HL-60/S4 (cell line): ENCODE data around the gene CARD9.

Experiments
- in situ Hi-C: fragments of 300-500 bp; cut with MboI; formaldehyde crosslinking; loops from 2 replicates; pipeline ENCODE4 v1.14.3; 2022; ENCODE audit warnings: low sequenced_read_pairs

Gene CARD9

GRCh38 chr9:136381311-136381710 is 7.8 kb upstream of the CARD9 start:
- in situ Hi-C loops, result no loop called here

- in situ Hi-C loops, result no loop called here
Observed at GRCh38 chr9:136380381-136380780, 6.9 kb upstream of the CARD9 start.

DNA sequence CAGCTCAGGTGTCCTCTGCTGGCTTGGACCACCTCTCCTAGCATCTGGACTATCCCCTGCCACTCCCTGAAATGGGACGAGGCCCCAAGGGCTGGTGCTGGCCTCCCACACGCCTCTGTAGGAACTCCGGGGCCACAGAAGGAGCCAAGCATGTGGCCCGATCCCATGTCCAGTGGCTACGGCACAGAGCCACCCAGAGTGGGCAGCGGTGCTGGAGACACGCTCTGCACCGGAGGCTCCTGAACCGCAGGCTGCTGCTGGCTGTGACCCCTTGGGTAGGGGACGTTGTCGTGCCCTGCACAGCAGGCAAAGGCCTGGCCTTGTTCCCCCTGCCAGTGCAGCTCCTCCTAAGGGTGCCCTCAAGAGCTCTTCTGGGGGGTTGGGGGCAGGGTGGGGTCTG is 6.4 kb upstream of the CARD9 start:
- in situ Hi-C loops, result no loop called here

GRCh38 chr9:136379401-136379800 is 5.9 kb upstream of the CARD9 start:
- in situ Hi-C loops, result no loop called here

DNA sequence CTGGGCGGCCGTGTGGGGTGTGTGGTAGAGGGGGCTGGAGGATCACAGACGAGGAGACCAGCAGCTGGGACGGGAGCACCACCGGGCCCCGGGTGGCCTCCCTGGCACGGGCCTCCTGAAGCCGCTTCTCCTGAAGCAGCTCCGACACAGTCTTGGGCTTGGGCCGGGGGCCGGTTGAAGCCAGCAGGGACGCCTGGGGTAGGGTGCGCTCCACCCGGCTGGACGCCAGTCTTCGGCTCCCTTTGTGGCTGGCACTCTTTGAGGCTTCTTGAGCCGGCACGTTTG is 5.5 kb upstream of the CARD9 start:
- in situ Hi-C loops, result no loop called here

DNA sequence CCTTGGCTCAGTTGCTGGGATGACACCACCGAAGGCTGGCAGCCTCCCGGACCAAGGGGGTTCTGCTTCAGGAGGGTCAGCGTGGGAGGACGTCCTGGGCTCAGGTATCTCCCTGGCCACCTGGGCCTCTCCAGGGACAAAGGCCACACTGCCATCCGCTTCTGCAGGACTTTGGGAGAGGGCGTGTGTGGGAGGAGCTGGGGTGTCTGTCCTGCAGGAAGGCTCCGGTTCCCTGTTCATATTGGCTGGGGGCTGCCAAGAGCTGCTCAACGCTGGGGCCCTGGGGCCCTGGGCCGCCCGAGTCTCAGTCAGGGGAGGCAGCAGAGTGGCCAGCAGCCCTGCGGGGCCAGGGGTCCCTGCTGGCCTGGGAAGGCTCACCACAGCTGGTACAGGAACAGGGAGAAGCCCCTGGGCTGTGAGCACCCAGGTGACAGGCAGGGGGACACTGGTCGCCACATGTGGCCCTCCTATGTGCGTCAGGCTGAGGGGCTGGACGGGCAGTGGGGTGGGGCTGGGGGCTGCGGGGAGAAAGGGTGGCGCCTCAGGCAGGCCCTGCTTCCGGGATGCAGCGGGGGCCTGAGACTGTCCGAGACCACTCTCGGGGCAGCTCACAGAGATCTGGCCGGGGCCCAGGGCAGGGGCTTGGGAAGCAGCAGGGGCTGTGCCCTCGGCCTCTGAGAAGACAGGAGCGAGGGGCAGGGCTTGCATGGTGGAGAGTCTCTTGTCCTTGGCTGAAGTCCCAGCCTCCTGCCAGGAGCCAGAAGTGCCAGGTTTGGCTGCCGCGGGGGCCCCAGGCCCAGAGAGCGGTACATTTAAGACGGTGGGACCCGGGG is 4.9 kb upstream of the CARD9 start:
- in situ Hi-C loops, result no loop called here

DNA sequence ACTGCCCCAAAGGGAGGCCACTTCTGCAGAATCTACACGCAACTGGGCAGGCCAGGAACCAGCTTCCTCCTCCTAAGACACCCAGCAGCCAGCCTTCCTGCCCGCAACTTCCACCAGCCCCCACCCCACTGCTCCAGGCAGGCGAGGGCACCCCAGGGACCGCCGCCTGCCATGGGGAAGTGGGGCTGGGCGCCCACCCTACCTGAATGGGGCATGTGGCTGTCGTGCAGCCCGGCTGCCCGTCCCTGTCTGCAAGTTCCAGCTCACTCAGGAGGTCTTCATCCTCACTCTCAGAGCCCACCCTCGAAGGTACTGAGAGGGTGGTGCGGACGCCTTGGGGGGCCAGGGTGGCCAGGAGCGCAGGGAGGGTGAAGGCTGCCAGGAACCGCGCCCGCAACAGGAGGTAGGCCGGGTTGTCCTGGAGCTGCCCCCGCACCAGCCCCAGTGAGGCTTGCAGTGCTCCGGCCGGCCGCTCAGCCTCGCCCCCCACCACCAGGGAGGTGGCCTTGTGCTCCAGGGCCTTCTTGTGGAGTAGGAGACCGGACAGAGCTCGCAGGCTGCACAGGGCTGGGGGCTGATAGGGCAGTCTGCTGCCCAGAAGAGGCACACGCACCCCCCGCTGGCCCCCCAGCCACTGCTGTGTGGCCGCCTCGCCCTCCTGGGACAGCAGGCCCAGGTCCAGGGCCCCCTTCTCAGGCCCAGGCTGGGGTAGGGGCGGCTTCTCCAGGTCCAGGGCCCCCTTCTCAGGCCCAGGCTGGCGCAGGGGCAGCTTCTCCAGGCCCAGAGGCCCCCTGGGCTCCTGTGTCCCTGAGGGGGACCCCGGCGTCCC is 4.1 kb upstream of the CARD9 start:
- in situ Hi-C loops, result no loop called here

- in situ Hi-C loops, result no loop called here
Observed at GRCh38 chr9:136376457-136376856, 3.0 kb upstream of the CARD9 start.

- in situ Hi-C loops, result no loop called here
Observed at GRCh38 chr9:136375096-136375495, 1.6 kb upstream of the CARD9 start.

GRCh38 chr9:136374183-136374575 is 710 bp upstream of the CARD9 start:
- in situ Hi-C loops, result no loop called here

DNA sequence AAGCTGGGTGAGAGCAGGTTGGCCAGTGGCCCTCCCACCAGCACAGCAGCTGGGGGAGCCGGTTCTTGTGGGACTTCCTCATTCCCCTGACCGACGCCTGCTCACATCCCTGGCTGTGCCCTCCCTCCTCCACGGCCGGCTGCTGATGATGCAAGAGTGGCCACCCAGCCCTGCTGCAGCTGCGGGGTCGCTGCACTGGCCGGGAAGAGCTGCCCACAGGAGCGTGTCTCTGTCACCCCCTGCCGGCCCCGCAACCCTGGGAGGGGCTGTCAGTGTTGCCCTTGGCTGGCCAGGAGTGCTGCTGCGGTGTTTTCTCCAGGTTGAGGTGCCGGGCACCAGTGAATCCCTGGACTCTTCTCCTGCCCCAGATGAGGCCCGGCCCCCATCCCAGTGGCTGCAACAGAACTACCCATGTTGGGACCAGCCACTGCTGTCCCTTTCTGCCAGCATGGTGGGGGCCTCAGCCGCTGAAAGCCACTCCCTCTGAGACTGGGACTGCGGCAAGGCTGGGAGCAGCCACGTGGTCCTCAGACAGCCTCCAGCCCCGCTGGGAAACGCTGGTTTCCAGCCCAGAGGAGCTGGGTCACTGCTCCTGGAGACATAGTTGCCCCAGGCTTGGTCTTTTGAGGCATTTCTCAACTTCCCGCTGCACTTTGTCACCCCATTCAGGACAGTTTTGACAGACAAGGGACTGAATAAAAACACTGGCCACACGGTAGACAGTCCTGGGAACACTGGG is 739 bp downstream of the CARD9 start:
- in situ Hi-C loops, result no loop called here

GRCh38 chr9:136372006-136372405 is 1.5 kb downstream of the CARD9 start:
- in situ Hi-C loops, result no loop called here

DNA sequence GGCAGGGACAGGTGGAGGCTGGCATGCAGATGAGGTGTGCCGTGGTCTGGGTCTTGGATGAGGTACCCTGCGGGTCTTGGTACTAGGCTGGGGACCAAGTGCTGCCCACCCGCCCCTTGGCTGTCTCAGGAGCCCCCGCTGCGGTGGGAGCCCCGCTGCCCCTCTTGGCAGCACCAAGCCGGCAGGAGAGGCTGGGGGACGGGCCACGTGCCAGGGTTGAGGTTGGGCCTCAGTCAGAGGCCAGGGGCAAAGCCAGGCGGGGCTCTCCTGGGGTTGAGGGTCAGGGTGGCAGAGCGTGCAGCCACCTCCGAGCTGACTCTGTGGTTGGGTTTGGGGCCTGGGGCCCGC is 2.0 kb downstream of the CARD9 start:
- in situ Hi-C loops, result no loop called here

GRCh38 chr9:136370687-136371532 is 2.6 kb downstream of the CARD9 start:
- in situ Hi-C loops, result no loop called here

- in situ Hi-C loops, result no loop called here
Observed at GRCh38 chr9:136370037-136370436, 3.4 kb downstream of the CARD9 start.

- in situ Hi-C loops, result no loop called here
Observed at GRCh38 chr9:136368190-136368589, 5.3 kb downstream of the CARD9 start.

GRCh38 chr9:136367296-136368145 is 5.9 kb downstream of the CARD9 start:
- in situ Hi-C loops, result no loop called here

DNA sequence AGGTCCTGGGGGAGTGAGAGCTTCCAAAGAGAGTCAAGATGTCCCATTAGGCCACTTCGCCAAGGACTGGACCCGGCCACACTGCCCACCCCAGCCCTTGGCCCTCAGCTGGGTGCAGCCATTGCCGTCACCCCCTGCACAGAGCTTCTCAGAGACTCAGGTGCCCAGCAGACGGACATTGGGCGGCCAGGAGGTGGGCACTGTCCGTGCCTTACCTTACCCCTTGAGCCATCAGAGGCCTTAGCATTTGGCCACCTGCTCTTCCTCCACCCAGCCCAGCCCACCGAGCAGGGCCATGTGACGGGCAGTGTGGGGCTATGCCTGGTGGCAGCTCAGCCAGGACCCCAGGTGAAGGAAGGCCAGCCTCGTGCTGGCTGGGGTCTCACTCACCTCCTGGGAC is 6.6 kb downstream of the CARD9 start:
- in situ Hi-C loops, result no loop called here

GRCh38 chr9:136365775-136366222 is 7.7 kb downstream of the CARD9 start:
- in situ Hi-C loops, result no loop called here
